Lower lobe of right lung (tissue), 2 donors: ENCODE data around the gene PEMT. TPM values are rescaled to one million over a fixed set of nuclear protein-coding genes. Genes with fewer than 3 reads are reported as not detected.
"Not testable (repeated sequence)": the region's sequence is repeated elsewhere in the genome, so short reads cannot be mapped to it uniquely, and the experiment has no call there.

Source experiments
- ATAC-seq, 2 donors: fragments of 200-7000 bp; cut with Tn5 transposase; one replicate each; pipeline ENCODE4 v1.9.1; 2020 to 2022; ENCODE audit warnings: mild to moderate bottlenecking in 2 of 2, moderate library complexity in 2 of 2
- DNase-seq: peaks from one replicate; pipeline ENCODE4 v3.0.0-alpha.2; 2020
- H3K27ac ChIP-seq: fragments of 200-600 bp; one replicate; pipeline ENCODE4 v1.8.0; 2022
- H3K27me3 ChIP-seq: fragments of 200-600 bp; one replicate; pipeline ENCODE4 v1.8.0; 2022; ENCODE audit warnings: low read depth
- H3K36me3 ChIP-seq: fragments of 200-600 bp; one replicate; pipeline ENCODE4 v1.8.0; 2022; ENCODE audit warnings: mild to moderate bottlenecking
- H3K4me1 ChIP-seq: fragments of 200-600 bp; one replicate; pipeline ENCODE4 v1.8.0; 2022
- H3K4me3 ChIP-seq: fragments of 200-600 bp; one replicate; pipeline ENCODE4 v1.8.0; 2022; ENCODE audit warnings: mild to moderate bottlenecking
- H3K9me3 ChIP-seq: fragments of 200-600 bp; one replicate; pipeline ENCODE4 v1.8.0; 2022
- CTCF ChIP-seq: fragments of 200-600 bp; IDR thresholded peaks from one replicate; pipeline ENCODE4 v1.8.0; 2022; ENCODE audit warnings: antibody characterized with exemption, mild to moderate bottlenecking
- intact Hi-C: fragments of 100-400 bp; cut with DNase I; formaldehyde crosslinking; loops from one replicate; pipeline ENCODE4 v1.11.0; 2022
- total RNA-seq: library from RNA; stranded (reverse); fragmentation: NEBNext Ultra II Directional; extraction: Animal tissue kit (Norgen Biotek cat#: 25700); gene quantifications from one replicate; pipeline ENCODE4 v1.2.1, GENCODE V29; 2021
- donor health status: DM: no; HTN: yes; CAD: no; lungs with severe emphysema.

PEMT gene
- total RNA-seq, 1 donor from 2014 or later: 20.1 TPM

GRCh38 chr17:17635126-17635525, 43.6 kb upstream of the PEMT start:
- intact Hi-C loops: loop anchor here (5.0 kb wide), 1 partner anchor 278 kb away; no protein-coding TSS in a partner anchor
- Histone ChIP-seq H3K36me3 (no peaks in the 10 kb centered on the region), H3K27me3 (no peaks in the 10 kb centered on the region), H3K4me1 (peaks cover 3% of the 10 kb centered on the region), H3K4me3 (no peak overlapping the region), H3K27ac (no peak overlapping the region), H3K9me3 (no peaks in the 10 kb centered on the region)
- DNase-seq (no peak), ATAC-seq (no peak)
- TF ChIP-seq CTCF: no peak

GRCh38 chr17:17633310-17633709, 41.8 kb upstream of the PEMT start:
- no peak for ATAC-seq
- intact Hi-C loops: no loop called here
- Histone ChIP-seq H3K4me1 (no peaks in the 10 kb centered on the region), H3K27me3 (no peaks in the 10 kb centered on the region), H3K9me3 (no peaks in the 10 kb centered on the region), H3K4me3 (no peak overlapping the region), H3K27ac (no peak overlapping the region), H3K36me3 (no peaks in the 10 kb centered on the region)
- TF ChIP-seq CTCF: no peak
- DNase-seq: no peak

- H3K27me3 ChIP-seq, H3K4me1 ChIP-seq, H3K9me3 ChIP-seq, ATAC-seq, DNase-seq, H3K27ac ChIP-seq, intact Hi-C loops, H3K4me3 ChIP-seq, H3K36me3 ChIP-seq: not testable (repeated sequence)
These were observed 41.2 kb upstream of the PEMT start for GRCh38 chr17:17632690-17633089.

GRCh38 chr17:17628388-17629008, 37.0 kb upstream of the PEMT start:
- peak overlapping the region; percentile 27 for H3K4me3 ChIP-seq
- no peak for DNase-seq
- intact Hi-C loops: no loop called here

GRCh38 chr17:17626840-17627239, 35.3 kb upstream of the PEMT start:
- Histone ChIP-seq H3K9me3 (no peaks in the 10 kb centered on the region), H3K27me3 (no peaks in the 10 kb centered on the region), H3K4me3 (no peak overlapping the region), H3K27ac (no peak overlapping the region), H3K4me1 (no peaks in the 10 kb centered on the region), H3K36me3 (no peaks in the 10 kb centered on the region)
- intact Hi-C loops: no loop called here
- no peak for TF ChIP-seq CTCF
- ATAC-seq (no peak), DNase-seq (no peak)

More at GRCh38 chr17:17628388-17629008, 37.0 kb upstream of the PEMT start:
- H3K4me1 ChIP-seq: no peaks in the 10 kb centered on the region
- no peak for ATAC-seq
- H3K27ac ChIP-seq: no peak overlapping the region
- H3K27me3 ChIP-seq: no peaks in the 10 kb centered on the region
- no peaks in the 10 kb centered on the region for H3K36me3 ChIP-seq
- no peak for TF ChIP-seq CTCF
- H3K9me3 ChIP-seq: no peaks in the 10 kb centered on the region

- no peak overlapping the region for H3K27ac ChIP-seq
- TF ChIP-seq CTCF: no peak
- H3K9me3 ChIP-seq: no peaks in the 10 kb centered on the region
- no peak for DNase-seq
- no peaks in the 10 kb centered on the region for H3K36me3 ChIP-seq
- intact Hi-C loops: no loop called here
- H3K4me3 ChIP-seq: no peak overlapping the region
- no peak for ATAC-seq
- H3K27me3 ChIP-seq: no peaks in the 10 kb centered on the region
- H3K4me1 ChIP-seq: no peaks in the 10 kb centered on the region
These were observed 34.8 kb upstream of the PEMT start for GRCh38 chr17:17626151-17626805.
